ENCODE results near the gene BRWD1.

DNA sequence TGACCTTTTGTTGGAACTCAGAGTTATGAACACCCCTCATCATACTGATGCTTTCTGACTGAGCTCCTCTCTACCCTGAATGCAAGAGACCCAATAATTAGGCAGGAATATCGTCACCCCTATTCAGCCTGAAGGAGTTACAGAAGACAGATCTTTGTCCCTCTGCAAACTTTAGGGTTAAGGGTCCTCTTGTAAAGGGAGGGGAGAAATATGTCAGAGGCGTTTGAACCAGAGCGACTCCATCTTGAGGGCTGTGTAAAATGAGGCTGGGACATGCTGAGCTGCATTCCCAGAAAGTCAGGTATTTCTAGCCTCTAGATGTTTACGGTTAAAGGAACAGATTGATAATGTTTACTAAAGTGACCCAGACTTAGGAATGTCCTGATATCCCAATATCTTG, 46.0 kb upstream of the BRWD1 start:
- TF ChIP-seq, protein P1, sequence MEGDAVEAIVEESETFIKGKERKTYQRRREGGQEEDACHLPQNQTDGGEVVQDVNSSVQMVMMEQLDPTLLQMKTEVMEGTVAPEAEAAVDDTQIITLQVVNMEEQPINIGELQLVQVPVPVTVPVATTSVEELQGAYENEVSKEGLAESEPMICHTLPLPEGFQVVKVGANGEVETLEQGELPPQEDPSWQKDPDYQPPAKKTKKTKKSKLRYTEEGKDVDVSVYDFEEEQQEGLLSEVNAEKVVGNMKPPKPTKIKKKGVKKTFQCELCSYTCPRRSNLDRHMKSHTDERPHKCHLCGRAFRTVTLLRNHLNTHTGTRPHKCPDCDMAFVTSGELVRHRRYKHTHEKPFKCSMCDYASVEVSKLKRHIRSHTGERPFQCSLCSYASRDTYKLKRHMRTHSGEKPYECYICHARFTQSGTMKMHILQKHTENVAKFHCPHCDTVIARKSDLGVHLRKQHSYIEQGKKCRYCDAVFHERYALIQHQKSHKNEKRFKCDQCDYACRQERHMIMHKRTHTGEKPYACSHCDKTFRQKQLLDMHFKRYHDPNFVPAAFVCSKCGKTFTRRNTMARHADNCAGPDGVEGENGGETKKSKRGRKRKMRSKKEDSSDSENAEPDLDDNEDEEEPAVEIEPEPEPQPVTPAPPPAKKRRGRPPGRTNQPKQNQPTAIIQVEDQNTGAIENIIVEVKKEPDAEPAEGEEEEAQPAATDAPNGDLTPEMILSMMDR (IDR thresholded peaks at IDR 0.05; ENCODE audit: low read length) = no peak
- TF ChIP-seq EZH2 (IDR thresholded peaks at IDR 0.05; ENCODE audit: borderline replicate concordance, low read length) = no peak

All from OCI-LY1 (cell line).